ENCODE measurements around the gene DLG2. TPM values are rescaled to one million over a fixed set of nuclear protein-coding genes. Genes with fewer than 3 reads are reported as not detected.

Gene DLG2
- total and polyA plus RNA-seq, 2 of the 8 experiments (the other 6 are each of a cell fraction or from before 2014, with no cell fraction given): 1.7 to 14.3 TPM

DNA sequence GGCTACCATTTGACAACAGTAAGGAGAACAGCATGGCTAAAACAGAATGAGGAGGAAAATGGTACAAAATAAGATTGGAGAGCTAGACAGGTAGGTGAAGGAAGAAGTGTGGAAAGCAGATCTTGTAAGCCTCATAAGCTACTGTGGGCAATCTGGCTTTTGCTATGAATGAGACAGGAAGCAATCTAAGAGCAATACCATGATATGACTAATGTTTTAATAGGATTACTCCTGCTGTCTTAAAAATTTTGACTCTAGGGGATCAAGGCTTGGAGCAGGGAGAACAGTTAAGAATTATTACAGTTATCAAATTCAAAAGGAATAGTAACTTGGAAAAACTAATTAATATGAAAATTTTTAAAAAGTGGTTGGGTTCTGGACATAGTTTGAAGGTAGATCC, 1174.9 kb downstream of the DLG2 start (continued):
- TF ChIP-seq CBX8 (IDR thresholded peaks at IDR 0.05; ENCODE audit: borderline replicate concordance, low read depth, low read length): no peak
- TF ChIP-seq TBP (IDR thresholded peaks at IDR 0.05; ENCODE audit: low read depth, low read length): no peak
- TF ChIP-seq YY1 (IDR thresholded peaks at IDR 0.05; ENCODE audit: low read depth, low read length): no peak
- no peak for TF ChIP-seq MAFK (IDR thresholded peaks at IDR 0.05; ENCODE audit: low read depth, low read length)
- no peak for TF ChIP-seq ATF3 (IDR thresholded peaks at IDR 0.05; ENCODE audit: insufficient read depth, low read depth, low read length)
- no peak for TF ChIP-seq CHD1 (IDR thresholded peaks at IDR 0.05; ENCODE audit: low read depth, low read length)
- no peak for TF ChIP-seq CREB1 (IDR thresholded peaks at IDR 0.05)
- no peak for TF ChIP-seq NANOG (IDR thresholded peaks at IDR 0.05; ENCODE audit: insufficient read depth, low read depth, low read length, poor library complexity, severe bottlenecking)
